ENCODE data around the gene POU5F1.
A peak's percentile ranks its signal among the peaks of the same experiment; 100 is the strongest.

POU5F1 gene

GRCh38 chr6:31129130-31129529, 41.4 kb downstream of the POU5F1 start:
- WGBS (ENCODE audit: extremely low coverage, insufficient coverage, low lambda C conversion rate) = no CpG with 5 or more reads among the region's 4 CpGs
- no peak overlapping the region for H2BK15ac ChIP-seq (replicated peaks; ENCODE audit: low read depth)
- no peaks in the 10 kb centered on the region for H3K4me1 ChIP-seq (ENCODE audit: control insufficient read depth, low read depth, low read length)
- H3K4me2 ChIP-seq (ENCODE audit: low read length) = no peak overlapping the region
- H2AK5ac ChIP-seq (ENCODE audit: low read length) = no peak overlapping the region
- no peak overlapping the region for H3K4me3 ChIP-seq (ENCODE audit: low read length)
- no peaks in the 10 kb centered on the region for H3K27me3 ChIP-seq (ENCODE audit: insufficient read depth, low read length, poor library complexity)
- H2BK5ac ChIP-seq (ENCODE audit: low read length) = no peak overlapping the region
- no peaks in the 10 kb centered on the region for H3K36me3 ChIP-seq (ENCODE audit: control insufficient read depth, insufficient read depth, low read length)
- no peak overlapping the region for H4K5ac ChIP-seq (ENCODE audit: low read length)
- H3K27ac ChIP-seq (ENCODE audit: low read depth, low read length) = no peak overlapping the region
- H3K79me2 ChIP-seq (ENCODE audit: control insufficient read depth, insufficient read depth, low read length) = no peaks in the 10 kb centered on the region
- H3K18ac ChIP-seq (ENCODE audit: low read length) = no peak overlapping the region
- peak overlapping the region; percentile 15 for H3K56ac ChIP-seq (ENCODE audit: low read length)
- H4K8ac ChIP-seq (ENCODE audit: low read depth, low read length) = no peak overlapping the region
- no peak overlapping the region for H2BK120ac ChIP-seq (ENCODE audit: low read depth, low read length)
- H3K23ac ChIP-seq (ENCODE audit: low read length) = no peak overlapping the region
- no peaks in the 10 kb centered on the region for H3K79me1 ChIP-seq (ENCODE audit: low read length)
- no peak overlapping the region for H3K4ac ChIP-seq (ENCODE audit: low read depth, low read length)
- no peak overlapping the region for H3K9ac ChIP-seq (ENCODE audit: low read length)
- peak; percentile 27 for DNase-seq

GRCh38 chr6:31128093-31128676, 42.3 kb downstream of the POU5F1 start:
- H2BK120ac ChIP-seq (ENCODE audit: low read depth, low read length) = no peak overlapping the region
- no peak overlapping the region for H3K56ac ChIP-seq (ENCODE audit: low read length)
- no peak overlapping the region for H2BK15ac ChIP-seq (replicated peaks; ENCODE audit: low read depth)
- no peak overlapping the region for H3K4me2 ChIP-seq (ENCODE audit: low read length)
- H3K9ac ChIP-seq (ENCODE audit: low read length) = no peak overlapping the region
- no peak overlapping the region for H4K5ac ChIP-seq (ENCODE audit: low read length)
- no peak overlapping the region for H3K4me3 ChIP-seq (ENCODE audit: low read length)
- H4K8ac ChIP-seq (ENCODE audit: low read depth, low read length) = no peak overlapping the region
- H3K79me1 ChIP-seq (ENCODE audit: low read length) = no peaks in the 10 kb centered on the region
- no CpG with 5 or more reads among the region's 8 CpGs for WGBS (ENCODE audit: extremely low coverage, insufficient coverage, low lambda C conversion rate)
- no peak overlapping the region for H3K23ac ChIP-seq (ENCODE audit: low read length)
- H3K4me1 ChIP-seq (ENCODE audit: control insufficient read depth, low read depth, low read length) = no peaks in the 10 kb centered on the region
- H3K4ac ChIP-seq (ENCODE audit: low read depth, low read length) = no peak overlapping the region
- H3K79me2 ChIP-seq (ENCODE audit: control insufficient read depth, insufficient read depth, low read length) = no peaks in the 10 kb centered on the region
- no peaks in the 10 kb centered on the region for H3K36me3 ChIP-seq (ENCODE audit: control insufficient read depth, insufficient read depth, low read length)
- no peak overlapping the region for H2AK5ac ChIP-seq (ENCODE audit: low read length)
- no peaks in the 10 kb centered on the region for H3K27me3 ChIP-seq (ENCODE audit: insufficient read depth, low read length, poor library complexity)
- no peak overlapping the region for H3K27ac ChIP-seq (ENCODE audit: low read depth, low read length)
- H3K18ac ChIP-seq (ENCODE audit: low read length) = no peak overlapping the region
- no peak overlapping the region for H2BK5ac ChIP-seq (ENCODE audit: low read length)
- DNase-seq = peak; percentile 74

GRCh38 chr6:31126396-31127175, 43.9 kb downstream of the POU5F1 start:
- Histone ChIP-seq H2BK120ac (ENCODE audit: low read depth, low read length) (no peak overlapping the region), H3K9ac (ENCODE audit: low read length) (no peak overlapping the region), H3K56ac (ENCODE audit: low read length) (peak overlapping the region; percentile 35), H3K79me2 (ENCODE audit: control insufficient read depth, insufficient read depth, low read length) (no peaks in the 10 kb centered on the region), H2BK15ac (replicated peaks; ENCODE audit: low read depth) (no peak overlapping the region), H3K18ac (ENCODE audit: low read length) (no peak overlapping the region), H2AK5ac (ENCODE audit: low read length) (no peak overlapping the region), H4K8ac (ENCODE audit: low read depth, low read length) (no peak overlapping the region), H3K4me1 (ENCODE audit: control insufficient read depth, low read depth, low read length) (no peaks in the 10 kb centered on the region), H2BK5ac (ENCODE audit: low read length) (no peak overlapping the region), H3K36me3 (ENCODE audit: control insufficient read depth, insufficient read depth, low read length) (no peaks in the 10 kb centered on the region), H4K5ac (ENCODE audit: low read length) (no peak overlapping the region), H3K4me3 (ENCODE audit: low read length) (no peak overlapping the region), H3K27ac (ENCODE audit: low read depth, low read length) (no peak overlapping the region), H3K23ac (ENCODE audit: low read length) (no peak overlapping the region), H3K27me3 (ENCODE audit: insufficient read depth, low read length, poor library complexity) (no peaks in the 10 kb centered on the region), H3K79me1 (ENCODE audit: low read length) (no peaks in the 10 kb centered on the region), H3K4ac (ENCODE audit: low read depth, low read length) (no peak overlapping the region), H3K4me2 (ENCODE audit: low read length) (no peak overlapping the region)
- peak; percentile 51 for DNase-seq
- no CpG with 5 or more reads among the region's 16 CpGs for WGBS (ENCODE audit: extremely low coverage, insufficient coverage, low lambda C conversion rate)

- H4K5ac ChIP-seq (ENCODE audit: low read length) = no peak overlapping the region
- no peaks in the 10 kb centered on the region for H3K79me1 ChIP-seq (ENCODE audit: low read length)
- no peak overlapping the region for H3K4me3 ChIP-seq (ENCODE audit: low read length)
- H3K4me2 ChIP-seq (ENCODE audit: low read length) = no peak overlapping the region
- no peak overlapping the region for H2BK15ac ChIP-seq (replicated peaks; ENCODE audit: low read depth)
- no peak overlapping the region for H3K18ac ChIP-seq (ENCODE audit: low read length)
- no peak for DNase-seq
- H3K27ac ChIP-seq (ENCODE audit: low read depth, low read length) = no peak overlapping the region
- no peaks in the 10 kb centered on the region for H3K79me2 ChIP-seq (ENCODE audit: control insufficient read depth, insufficient read depth, low read length)
- H3K4me1 ChIP-seq (ENCODE audit: control insufficient read depth, low read depth, low read length) = no peaks in the 10 kb centered on the region
- H3K9ac ChIP-seq (ENCODE audit: low read length) = no peak overlapping the region
- H2BK5ac ChIP-seq (ENCODE audit: low read length) = no peak overlapping the region
- H3K27me3 ChIP-seq (ENCODE audit: insufficient read depth, low read length, poor library complexity) = no peaks in the 10 kb centered on the region
- H3K23ac ChIP-seq (ENCODE audit: low read length) = no peak overlapping the region
- no peak overlapping the region for H2AK5ac ChIP-seq (ENCODE audit: low read length)
- H4K8ac ChIP-seq (ENCODE audit: low read depth, low read length) = no peak overlapping the region
- H3K36me3 ChIP-seq (ENCODE audit: control insufficient read depth, insufficient read depth, low read length) = no peaks in the 10 kb centered on the region
- H2BK120ac ChIP-seq (ENCODE audit: low read depth, low read length) = no peak overlapping the region
- H3K56ac ChIP-seq (ENCODE audit: low read length) = no peak overlapping the region
- no peak overlapping the region for H3K4ac ChIP-seq (ENCODE audit: low read depth, low read length)
- WGBS (ENCODE audit: extremely low coverage, insufficient coverage, low lambda C conversion rate) = no CpG with 5 or more reads among the region's 12 CpGs
These were observed 44.7 kb downstream of the POU5F1 start for GRCh38 chr6:31125586-31126363.

GRCh38 chr6:31125162-31125561, 45.3 kb downstream of the POU5F1 start:
- H3K4me1 ChIP-seq (ENCODE audit: control insufficient read depth, low read depth, low read length) = no peaks in the 10 kb centered on the region
- no peak overlapping the region for H3K27ac ChIP-seq (ENCODE audit: low read depth, low read length)
- H3K79me2 ChIP-seq (ENCODE audit: control insufficient read depth, insufficient read depth, low read length) = no peaks in the 10 kb centered on the region
- no peak overlapping the region for H2AK5ac ChIP-seq (ENCODE audit: low read length)
- DNase-seq = no peak
- no peak overlapping the region for H3K4me2 ChIP-seq (ENCODE audit: low read length)
- no peaks in the 10 kb centered on the region for H3K27me3 ChIP-seq (ENCODE audit: insufficient read depth, low read length, poor library complexity)
- H3K36me3 ChIP-seq (ENCODE audit: control insufficient read depth, insufficient read depth, low read length) = no peaks in the 10 kb centered on the region
- H4K8ac ChIP-seq (ENCODE audit: low read depth, low read length) = no peak overlapping the region
- H2BK15ac ChIP-seq (replicated peaks; ENCODE audit: low read depth) = no peak overlapping the region
- WGBS (ENCODE audit: extremely low coverage, insufficient coverage, low lambda C conversion rate) = no CpG with 5 or more reads among the region's 8 CpGs
- no peak overlapping the region for H4K5ac ChIP-seq (ENCODE audit: low read length)
- H3K79me1 ChIP-seq (ENCODE audit: low read length) = no peaks in the 10 kb centered on the region
- no peak overlapping the region for H3K4me3 ChIP-seq (ENCODE audit: low read length)
- no peak overlapping the region for H2BK120ac ChIP-seq (ENCODE audit: low read depth, low read length)
- no peak overlapping the region for H3K9ac ChIP-seq (ENCODE audit: low read length)
- no peak overlapping the region for H2BK5ac ChIP-seq (ENCODE audit: low read length)
- H3K18ac ChIP-seq (ENCODE audit: low read length) = peak overlapping the region; percentile 20
- no peak overlapping the region for H3K23ac ChIP-seq (ENCODE audit: low read length)
- H3K4ac ChIP-seq (ENCODE audit: low read depth, low read length) = no peak overlapping the region
- peak overlapping the region; percentile 65 for H3K56ac ChIP-seq (ENCODE audit: low read length)

All from mesendoderm (in vitro differentiated cells).